Smooth muscle cell (in vitro differentiated cells): ENCODE data around the gene TEX19. TPM values are rescaled to one million over a fixed set of nuclear protein-coding genes. Genes with fewer than 3 reads are reported as not detected.

Source experiments
- DNase-seq: peaks from one replicate; lab custom pipeline; 2025; ENCODE audit not compliant: unreplicated experiment; lab: John Stamatoyannopoulos, UW
- H2AFZ ChIP-seq: fragments of 200-600 bp; sonication (generic); 2 replicates; pipeline ENCODE4 v1.6.0; 2016; ENCODE audit warnings: antibody characterized with exemption, low read depth, mild to moderate bottlenecking
- H3F3A ChIP-seq: fragments of 200-600 bp; sonication (generic); 2 replicates; pipeline ENCODE4 v1.6.0; 2017; ENCODE audit warnings: antibody characterized with exemption, low read depth
- H3K27ac ChIP-seq: fragments of 200-600 bp; sonication (generic); 2 replicates; pipeline ENCODE4 v1.5.1; 2016; ENCODE audit warnings: low read depth, mild to moderate bottlenecking
- H3K27me3 ChIP-seq: fragments of 200-600 bp; sonication (generic); 2 replicates; pipeline ENCODE4 v1.6.1; 2016; ENCODE audit warnings: low read depth, mild to moderate bottlenecking
- H3K36me3 ChIP-seq: fragments of 200-600 bp; sonication (generic); 2 replicates; pipeline ENCODE4 v1.5.1; 2016; ENCODE audit warnings: low read depth
- H3K4me1 ChIP-seq: fragments of 200-600 bp; sonication (generic); 2 replicates; pipeline ENCODE4 v1.5.1; 2016; ENCODE audit warnings: low read depth
- H3K4me2 ChIP-seq: fragments of 200-600 bp; sonication (generic); 2 replicates; pipeline ENCODE4 v1.6.0; 2016; ENCODE audit warnings: mild to moderate bottlenecking
- H3K4me3 ChIP-seq: fragments of 200-600 bp; sonication (generic); 2 replicates; pipeline ENCODE4 v1.5.1; 2016; ENCODE audit warnings: mild to moderate bottlenecking
- H3K79me2 ChIP-seq: fragments of 200-600 bp; sonication (generic); 2 replicates; pipeline ENCODE4 v1.6.0; 2016; ENCODE audit warnings: low read depth, mild to moderate bottlenecking
- H3K9ac ChIP-seq: fragments of 200-600 bp; sonication (generic); 2 replicates; pipeline ENCODE4 v1.6.0; 2016; ENCODE audit warnings: low read depth
- H3K9me3 ChIP-seq: fragments of 200-600 bp; sonication (generic); replicated peaks from 2 replicates; pipeline ENCODE4 v1.5.1; 2016; ENCODE audit warnings: low read depth
- H4K20me1 ChIP-seq: fragments of 200-600 bp; sonication (generic); 2 replicates; pipeline ENCODE4 v1.6.0; 2016; ENCODE audit warnings: low read depth
- WGBS: methylation state at CpG from one replicate; pipeline ENCODE4 v1.1.7; 2016; ENCODE audit warnings: low lambda C conversion rate; 5-methylcytosine and 5-hydroxymethylcytosine counted together
- polyA plus RNA-seq: library from polyadenylated mRNA; unstranded; fragments of >200 nt; fragmentation: Nextera tagmentation; extraction: Ambion mirVana; gene quantifications from 2 replicates; pipeline ENCODE4 v1.2.1, GENCODE V29; 2016
- total RNA-seq: library from RNA; depleted of rRNA; stranded (reverse); fragments of >200 nt; gene quantifications from 2 replicates; pipeline ENCODE4 v1.2.3, GENCODE V29; 2014
- TF ChIP-seq, protein P1 (sequence below): fragments of 200-600 bp; sonication (generic); IDR thresholded peaks from 2 replicates; pipeline ENCODE4 v1.5.1; 2017; ENCODE audit warnings: borderline replicate concordance, mild to moderate bottlenecking, antibody characterized with exemption; ENCODE audit not compliant: insufficient read depth, poor library complexity, severe bottlenecking

The TEX19 gene
- total and polyA plus RNA-seq, 2 experiments from 2014 or later, result not detected

DNA sequence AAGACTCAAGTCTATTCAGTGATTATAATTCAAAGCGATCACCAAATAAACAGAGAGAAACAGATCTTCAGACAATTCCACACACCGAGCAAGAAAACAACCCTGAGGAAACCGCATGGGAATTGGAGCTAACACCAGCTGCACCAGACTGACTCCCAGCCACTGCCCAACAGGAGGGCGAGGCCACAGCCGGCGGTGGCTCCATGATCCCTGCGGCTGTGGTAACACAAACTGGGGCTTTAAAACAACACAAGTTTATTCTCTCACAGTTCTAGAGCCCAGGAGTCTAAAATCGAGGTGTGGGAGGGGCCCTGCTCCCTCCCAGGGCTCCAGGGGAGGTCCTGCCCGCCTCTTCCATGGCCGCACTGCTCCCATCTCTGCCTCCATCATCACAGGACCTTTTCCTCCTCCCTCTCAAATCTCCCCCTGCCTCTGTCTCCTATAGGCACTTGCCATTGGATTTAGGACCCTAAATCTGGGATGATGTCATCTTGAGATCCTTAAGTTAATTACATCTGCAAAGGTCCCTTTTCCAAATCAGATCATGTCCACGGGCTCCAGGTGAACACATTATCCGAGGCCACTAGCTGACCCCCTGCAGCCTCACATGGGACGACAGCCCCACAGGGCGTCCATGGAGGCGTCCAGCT lies 49.4 kb downstream of the TEX19 start:
- Histone ChIP-seq H3F3A (no peaks in the 10 kb centered on the region), H2AFZ (no peak overlapping the region), H4K20me1 (peaks cover 16% of the 10 kb centered on the region), H3K9ac (no peak overlapping the region), H3K27ac (no peak overlapping the region), H3K36me3 (no peaks in the 10 kb centered on the region), H3K4me2 (no peak overlapping the region), H3K27me3 (no peaks in the 10 kb centered on the region), H3K79me2 (no peaks in the 10 kb centered on the region), H3K9me3 (no peaks in the 10 kb centered on the region), H3K4me3 (no peak overlapping the region), H3K4me1 (no peaks in the 10 kb centered on the region)
- WGBS, result 93% methylated on average over 15 of the region's 15 CpGs
- DNase-seq, result no peak
- TF ChIP-seq, protein P1, sequence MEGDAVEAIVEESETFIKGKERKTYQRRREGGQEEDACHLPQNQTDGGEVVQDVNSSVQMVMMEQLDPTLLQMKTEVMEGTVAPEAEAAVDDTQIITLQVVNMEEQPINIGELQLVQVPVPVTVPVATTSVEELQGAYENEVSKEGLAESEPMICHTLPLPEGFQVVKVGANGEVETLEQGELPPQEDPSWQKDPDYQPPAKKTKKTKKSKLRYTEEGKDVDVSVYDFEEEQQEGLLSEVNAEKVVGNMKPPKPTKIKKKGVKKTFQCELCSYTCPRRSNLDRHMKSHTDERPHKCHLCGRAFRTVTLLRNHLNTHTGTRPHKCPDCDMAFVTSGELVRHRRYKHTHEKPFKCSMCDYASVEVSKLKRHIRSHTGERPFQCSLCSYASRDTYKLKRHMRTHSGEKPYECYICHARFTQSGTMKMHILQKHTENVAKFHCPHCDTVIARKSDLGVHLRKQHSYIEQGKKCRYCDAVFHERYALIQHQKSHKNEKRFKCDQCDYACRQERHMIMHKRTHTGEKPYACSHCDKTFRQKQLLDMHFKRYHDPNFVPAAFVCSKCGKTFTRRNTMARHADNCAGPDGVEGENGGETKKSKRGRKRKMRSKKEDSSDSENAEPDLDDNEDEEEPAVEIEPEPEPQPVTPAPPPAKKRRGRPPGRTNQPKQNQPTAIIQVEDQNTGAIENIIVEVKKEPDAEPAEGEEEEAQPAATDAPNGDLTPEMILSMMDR, result no peak

DNA sequence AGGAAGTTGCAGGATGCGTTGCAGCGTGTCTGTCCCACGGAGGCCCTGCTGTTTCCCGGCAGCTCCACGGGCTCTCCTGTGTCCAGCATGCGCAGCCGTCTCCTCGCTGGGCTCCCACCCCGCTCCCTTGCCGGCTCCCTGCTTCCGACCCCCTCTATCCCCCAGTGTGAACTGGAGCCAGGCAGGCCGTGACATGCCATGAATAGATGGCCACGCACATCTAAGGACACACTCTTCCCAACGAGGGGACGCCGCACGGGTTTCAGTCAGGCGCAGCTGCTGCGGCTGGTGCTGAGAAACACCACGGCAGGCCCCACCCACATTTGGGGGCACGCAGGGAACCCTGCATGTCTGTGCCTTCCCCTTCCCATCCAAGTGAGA lies 49.9 kb downstream of the TEX19 start:
- no peaks in the 10 kb centered on the region for H3K27me3 ChIP-seq
- WGBS, result 97% methylated on average over 21 of the region's 21 CpGs
- no peak overlapping the region for H2AFZ ChIP-seq
- no peaks in the 10 kb centered on the region for H3K36me3 ChIP-seq
- no peak overlapping the region for H3K9ac ChIP-seq
- peaks cover 19% of the 10 kb centered on the region for H4K20me1 ChIP-seq
- H3K4me1 ChIP-seq, result no peaks in the 10 kb centered on the region
- H3F3A ChIP-seq, result no peaks in the 10 kb centered on the region
- no peaks in the 10 kb centered on the region for H3K79me2 ChIP-seq
- H3K9me3 ChIP-seq, result no peaks in the 10 kb centered on the region
- no peak overlapping the region for H3K4me3 ChIP-seq
- no peak overlapping the region for H3K27ac ChIP-seq
- H3K4me2 ChIP-seq, result no peak overlapping the region
- TF ChIP-seq, protein P1, result no peak
- no peak for DNase-seq

DNA sequence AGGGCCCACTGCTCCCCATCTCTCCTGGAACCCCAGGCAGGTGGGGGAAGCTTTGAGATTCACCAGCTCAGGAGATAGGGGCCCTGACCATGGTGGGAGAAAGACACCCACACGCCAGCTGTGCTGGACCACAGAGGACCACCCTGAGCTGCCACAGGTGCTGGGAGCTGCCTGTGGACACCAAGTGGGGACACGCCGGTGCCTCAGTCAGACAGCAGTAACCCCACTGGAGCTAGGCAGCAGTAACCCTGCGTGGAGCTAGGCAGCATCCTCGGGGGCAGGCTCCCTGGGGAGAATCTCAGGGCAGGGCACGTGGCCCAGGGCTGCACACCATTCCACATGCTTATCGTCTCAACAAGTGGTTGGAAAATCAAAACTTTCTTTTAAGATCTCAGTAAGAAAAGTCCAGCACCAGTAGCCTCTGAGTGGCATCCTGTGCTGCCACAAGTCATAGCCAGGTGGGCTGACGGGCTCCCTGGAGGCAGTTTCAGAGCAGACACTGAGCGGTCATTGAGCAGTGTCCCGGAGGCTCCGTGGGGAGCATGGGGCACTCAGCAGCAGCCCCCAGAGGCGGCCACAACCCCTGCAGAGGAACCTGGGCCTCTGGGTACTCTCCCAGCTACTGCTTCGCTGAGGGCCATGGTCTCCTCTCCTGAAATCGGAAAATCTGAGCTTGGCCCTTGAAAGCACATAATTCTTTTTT lies 51.1 kb downstream of the TEX19 start:
- Histone ChIP-seq H3K9ac (no peak overlapping the region), H3K79me2 (no peaks in the 10 kb centered on the region), H2AFZ (no peak overlapping the region), H3F3A (no peaks in the 10 kb centered on the region), H3K4me2 (no peak overlapping the region), H3K9me3 (no peaks in the 10 kb centered on the region), H3K4me1 (no peaks in the 10 kb centered on the region), H3K4me3 (no peak overlapping the region), H3K27me3 (no peaks in the 10 kb centered on the region), H3K27ac (no peak overlapping the region), H3K36me3 (no peaks in the 10 kb centered on the region), H4K20me1 (peaks cover 32% of the 10 kb centered on the region)
- DNase-seq, result no peak
- WGBS, result 92% methylated on average over 14 of the region's 14 CpGs
- TF ChIP-seq, protein P1, result no peak
